Smooth muscle cell (in vitro differentiated cells): Measurements from ENCODE around the gene CFAP47. TPM values are rescaled to one million over a fixed set of nuclear protein-coding genes. Genes with fewer than 3 reads are reported as not detected.

Source experiments
- DNase-seq: peaks from one replicate; lab custom pipeline; 2025; ENCODE audit not compliant: unreplicated experiment; lab: John Stamatoyannopoulos, UW
- H2AFZ ChIP-seq: fragments of 200-600 bp; sonication (generic); 2 replicates; pipeline ENCODE4 v1.6.0; 2016; ENCODE audit warnings: antibody characterized with exemption, low read depth, mild to moderate bottlenecking
- H3F3A ChIP-seq: fragments of 200-600 bp; sonication (generic); 2 replicates; pipeline ENCODE4 v1.6.0; 2017; ENCODE audit warnings: antibody characterized with exemption, low read depth
- H3K27ac ChIP-seq: fragments of 200-600 bp; sonication (generic); 2 replicates; pipeline ENCODE4 v1.5.1; 2016; ENCODE audit warnings: low read depth, mild to moderate bottlenecking
- H3K27me3 ChIP-seq: fragments of 200-600 bp; sonication (generic); 2 replicates; pipeline ENCODE4 v1.6.1; 2016; ENCODE audit warnings: low read depth, mild to moderate bottlenecking
- H3K36me3 ChIP-seq: fragments of 200-600 bp; sonication (generic); 2 replicates; pipeline ENCODE4 v1.5.1; 2016; ENCODE audit warnings: low read depth
- H3K4me1 ChIP-seq: fragments of 200-600 bp; sonication (generic); 2 replicates; pipeline ENCODE4 v1.5.1; 2016; ENCODE audit warnings: low read depth
- H3K4me2 ChIP-seq: fragments of 200-600 bp; sonication (generic); 2 replicates; pipeline ENCODE4 v1.6.0; 2016; ENCODE audit warnings: mild to moderate bottlenecking
- H3K4me3 ChIP-seq: fragments of 200-600 bp; sonication (generic); 2 replicates; pipeline ENCODE4 v1.5.1; 2016; ENCODE audit warnings: mild to moderate bottlenecking
- H3K79me2 ChIP-seq: fragments of 200-600 bp; sonication (generic); 2 replicates; pipeline ENCODE4 v1.6.0; 2016; ENCODE audit warnings: low read depth, mild to moderate bottlenecking
- H3K9ac ChIP-seq: fragments of 200-600 bp; sonication (generic); 2 replicates; pipeline ENCODE4 v1.6.0; 2016; ENCODE audit warnings: low read depth
- H3K9me3 ChIP-seq: fragments of 200-600 bp; sonication (generic); replicated peaks from 2 replicates; pipeline ENCODE4 v1.5.1; 2016; ENCODE audit warnings: low read depth
- H4K20me1 ChIP-seq: fragments of 200-600 bp; sonication (generic); 2 replicates; pipeline ENCODE4 v1.6.0; 2016; ENCODE audit warnings: low read depth
- CTCF ChIP-seq: fragments of 200-600 bp; sonication (generic); IDR thresholded peaks from 2 replicates; pipeline ENCODE4 v1.5.1; 2017; ENCODE audit warnings: borderline replicate concordance, mild to moderate bottlenecking, antibody characterized with exemption; ENCODE audit not compliant: insufficient read depth, poor library complexity, severe bottlenecking
- WGBS: methylation state at CpG from one replicate; pipeline ENCODE4 v1.1.7; 2016; ENCODE audit warnings: low lambda C conversion rate; 5-methylcytosine and 5-hydroxymethylcytosine counted together
- polyA plus RNA-seq: library from polyadenylated mRNA; unstranded; fragments of >200 nt; fragmentation: Nextera tagmentation; extraction: Ambion mirVana; gene quantifications from 2 replicates; pipeline ENCODE4 v1.2.1, GENCODE V29; 2016
- total RNA-seq: library from RNA; depleted of rRNA; stranded (reverse); fragments of >200 nt; gene quantifications from 2 replicates; pipeline ENCODE4 v1.2.3, GENCODE V29; 2014

CFAP47 gene
- total and polyA plus RNA-seq, 2 experiments from 2014 or later: 0.04 to 0.22 TPM

- Histone ChIP-seq H3F3A (no peaks in the 10 kb centered on the region), H3K9ac (no peak overlapping the region), H3K4me1 (no peaks in the 10 kb centered on the region), H2AFZ (no peak overlapping the region), H3K4me3 (no peak overlapping the region), H4K20me1 (no peaks in the 10 kb centered on the region), H3K27me3 (no peaks in the 10 kb centered on the region), H3K27ac (no peak overlapping the region), H3K4me2 (no peak overlapping the region), H3K9me3 (no peaks in the 10 kb centered on the region), H3K79me2 (no peaks in the 10 kb centered on the region), H3K36me3 (no peaks in the 10 kb centered on the region)
- 94% methylated on average over 3 of the region's 3 CpGs for WGBS
- TF ChIP-seq CTCF: no peak
- no peak for DNase-seq
Observed at GRCh38 chrX:36401774-36402173, 482.2 kb downstream of the CFAP47 start.

- H4K20me1 ChIP-seq: no peaks in the 10 kb centered on the region
- no peaks in the 10 kb centered on the region for H3K9me3 ChIP-seq
- no peaks in the 10 kb centered on the region for H3K27me3 ChIP-seq
- no peaks in the 10 kb centered on the region for H3K4me1 ChIP-seq
- no peaks in the 10 kb centered on the region for H3K79me2 ChIP-seq
- H3F3A ChIP-seq: no peaks in the 10 kb centered on the region
- no peak for DNase-seq
- no peaks in the 10 kb centered on the region for H3K36me3 ChIP-seq
- H3K4me3 ChIP-seq: no peak overlapping the region
- no peak for TF ChIP-seq CTCF
- H3K27ac ChIP-seq: no peak overlapping the region
- H2AFZ ChIP-seq: no peak overlapping the region
- no peak overlapping the region for H3K4me2 ChIP-seq
- 83% methylated on average over 8 of the region's 8 CpGs for WGBS
- no peak overlapping the region for H3K9ac ChIP-seq
Observed at GRCh38 chrX:36407836-36408235, 488.3 kb downstream of the CFAP47 start.

GRCh38 chrX:36414056-36414455 is 494.5 kb downstream of the CFAP47 start:
- WGBS: 76% methylated on average over 2 of the region's 2 CpGs
- H3K36me3 ChIP-seq: no peaks in the 10 kb centered on the region
- H3K9ac ChIP-seq: no peak overlapping the region
- no peak overlapping the region for H3K4me3 ChIP-seq
- no peaks in the 10 kb centered on the region for H3K9me3 ChIP-seq
- no peaks in the 10 kb centered on the region for H3K4me1 ChIP-seq
- H3K79me2 ChIP-seq: no peaks in the 10 kb centered on the region
- H4K20me1 ChIP-seq: no peaks in the 10 kb centered on the region
- H3K27me3 ChIP-seq: no peaks in the 10 kb centered on the region
- no peak overlapping the region for H2AFZ ChIP-seq
- no peak for DNase-seq
- no peak for TF ChIP-seq CTCF
- H3K27ac ChIP-seq: no peak overlapping the region
- H3K4me2 ChIP-seq: no peak overlapping the region
- no peaks in the 10 kb centered on the region for H3F3A ChIP-seq

DNA sequence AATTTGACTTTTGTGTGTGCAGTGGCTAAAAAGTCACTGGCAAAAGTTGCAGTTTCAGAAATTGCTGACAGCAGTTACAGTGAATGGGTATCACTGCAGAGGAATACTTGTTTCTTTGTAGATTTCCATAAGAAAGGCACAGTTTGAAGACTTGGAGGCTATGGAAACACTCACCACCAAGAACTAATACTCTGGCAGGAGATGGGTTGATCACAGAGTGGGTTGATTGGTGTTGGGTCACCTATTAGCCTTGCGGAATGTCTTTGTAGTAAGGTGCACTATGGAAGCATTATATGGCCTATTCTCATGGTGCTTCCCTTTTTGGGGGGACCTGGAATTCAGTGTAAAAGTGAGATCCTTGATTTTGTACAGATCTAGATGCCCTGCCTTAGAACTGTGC is 502.8 kb downstream of the CFAP47 start:
- Histone ChIP-seq H3K79me2 (no peaks in the 10 kb centered on the region), H3K27me3 (no peaks in the 10 kb centered on the region), H3F3A (no peaks in the 10 kb centered on the region), H3K9me3 (no peaks in the 10 kb centered on the region), H3K27ac (no peak overlapping the region), H3K4me2 (no peak overlapping the region), H2AFZ (no peak overlapping the region), H4K20me1 (no peaks in the 10 kb centered on the region), H3K9ac (no peak overlapping the region), H3K4me1 (no peaks in the 10 kb centered on the region), H3K4me3 (no peak overlapping the region), H3K36me3 (no peaks in the 10 kb centered on the region)
- 86% methylated on average over 1 of the region's 1 CpG for WGBS
- DNase-seq: no peak
- no peak for TF ChIP-seq CTCF
